Mesenteric fat pad (tissue), 1 donor: ENCODE measurements around the gene PATJ. TPM values are rescaled to one million over a fixed set of nuclear protein-coding genes. Genes with fewer than 3 reads are reported as not detected.

ENCODE experiments used
- DNase-seq: peaks from one replicate; pipeline ENCODE4 v3.0.0-alpha.2; 2020; ENCODE audit warnings: low spot score
- total RNA-seq: library from RNA; stranded (reverse); fragmentation: NEBNext Ultra II Directional; extraction: Animal tissue kit (Norgen Biotek cat#: 25700); gene quantifications from one replicate; pipeline ENCODE4 v1.2.1, GENCODE V29; 2021
- donor health status: DM: yes; HTN: yes; CAD: no.

Gene PATJ
- total RNA-seq, 1 donor from 2014 or later = 11.1 TPM

DNA sequence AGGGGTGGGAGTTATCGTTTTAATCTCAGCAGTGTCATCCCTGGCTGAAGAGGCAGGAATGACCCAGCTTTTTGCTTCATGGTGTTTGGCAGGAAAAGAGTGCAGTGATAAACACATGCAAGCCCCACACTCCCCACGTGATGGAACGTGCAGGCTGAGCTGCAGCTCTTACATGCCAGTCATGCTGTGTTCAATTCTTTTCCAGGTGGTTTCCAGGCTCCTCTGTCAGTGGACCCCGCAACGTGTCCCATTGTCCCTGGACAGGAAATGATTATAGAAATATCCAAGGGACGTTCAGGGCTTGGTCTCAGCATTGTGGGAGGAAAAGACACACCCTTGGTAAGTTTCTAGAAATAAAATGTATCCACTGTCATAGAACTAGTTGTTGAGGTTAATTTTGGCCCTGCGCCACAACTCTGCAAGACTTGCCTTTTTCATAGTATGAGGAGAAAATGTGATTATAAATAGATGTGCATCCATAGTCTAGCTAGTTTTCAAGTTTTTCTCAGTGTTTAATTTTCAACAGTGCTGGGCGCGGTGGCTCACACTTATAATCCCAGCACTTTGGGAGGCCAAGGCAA is 342.1 kb downstream of the PATJ start:
- no peak for DNase-seq

DNA sequence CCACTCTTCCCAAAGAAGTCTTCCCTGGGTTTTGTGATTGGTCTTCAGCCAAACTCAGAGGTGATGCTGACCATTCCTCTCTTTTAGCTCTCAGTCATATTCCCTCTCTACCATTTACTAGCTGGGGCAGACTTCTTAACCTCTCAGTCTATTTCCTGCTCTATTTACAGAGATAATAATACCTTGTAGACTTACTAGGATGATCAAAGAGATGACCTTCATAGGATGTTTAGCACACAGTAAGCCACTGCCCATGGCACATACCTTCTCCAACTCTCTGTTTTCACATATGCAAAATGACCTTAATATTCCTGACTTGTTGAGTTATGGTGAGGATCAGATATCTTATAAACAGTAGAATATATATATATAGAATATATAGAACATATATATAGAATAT is 346.2 kb downstream of the PATJ start:
- DNase-seq = no peak

DNA sequence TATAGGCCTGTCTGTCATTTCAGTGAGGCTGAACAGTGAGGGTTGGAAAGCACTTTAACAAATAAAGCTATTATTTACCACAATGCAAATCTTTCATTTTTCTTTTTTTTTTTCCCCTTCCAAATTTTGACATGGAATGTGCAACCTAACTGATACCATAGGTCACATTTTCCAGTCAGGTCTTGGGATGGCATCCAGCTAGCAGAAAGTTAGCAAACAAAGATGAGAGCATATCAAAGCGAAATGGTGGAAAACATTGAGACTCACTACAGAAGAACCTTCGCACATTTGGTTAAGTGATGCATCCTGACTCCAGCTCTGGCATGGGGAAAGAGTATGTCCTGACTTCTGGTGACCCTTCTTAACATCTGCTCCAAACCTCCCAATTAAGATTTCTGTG is 347.3 kb downstream of the PATJ start:
- DNase-seq = no peak

DNA sequence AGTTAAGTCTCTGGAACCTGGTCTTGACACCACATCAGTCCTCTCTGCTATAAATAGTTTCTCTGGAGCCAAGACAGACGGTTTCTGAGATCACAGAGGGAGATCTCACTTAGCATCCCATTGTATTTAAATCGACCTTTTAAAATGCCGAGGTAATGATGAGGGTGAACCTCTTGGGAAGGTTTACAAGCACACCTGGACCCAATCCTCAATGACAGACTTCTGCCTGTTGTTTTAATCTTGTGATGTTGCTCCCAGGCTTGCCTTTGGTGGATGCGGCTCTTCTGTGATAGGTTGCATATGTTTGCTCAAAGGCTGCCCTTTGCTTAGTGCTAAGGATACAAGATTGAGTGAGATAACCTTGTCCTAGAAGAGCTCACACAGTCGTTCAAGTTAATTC is 347.7 kb downstream of the PATJ start:
- DNase-seq = no peak

DNA sequence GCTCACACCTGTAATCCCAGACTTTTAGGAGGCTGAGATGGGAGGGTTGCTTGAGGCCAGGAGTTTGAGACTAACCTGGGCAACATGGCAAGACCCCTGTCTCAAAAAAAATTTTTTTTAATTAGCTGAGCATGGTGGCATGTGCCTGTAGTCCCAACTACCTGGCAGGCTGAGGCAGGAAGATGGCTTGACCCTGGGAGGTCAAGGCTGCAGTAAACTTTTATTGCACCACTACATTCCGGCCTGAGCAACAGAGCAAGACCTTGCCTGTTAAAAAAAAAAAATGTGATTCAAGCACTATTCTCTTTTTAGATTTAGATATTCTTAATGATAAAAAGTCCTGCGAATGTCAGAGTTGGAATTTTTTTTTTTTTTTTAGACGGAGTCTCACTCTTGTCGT is 349.8 kb downstream of the PATJ start:
- DNase-seq = no peak

DNA sequence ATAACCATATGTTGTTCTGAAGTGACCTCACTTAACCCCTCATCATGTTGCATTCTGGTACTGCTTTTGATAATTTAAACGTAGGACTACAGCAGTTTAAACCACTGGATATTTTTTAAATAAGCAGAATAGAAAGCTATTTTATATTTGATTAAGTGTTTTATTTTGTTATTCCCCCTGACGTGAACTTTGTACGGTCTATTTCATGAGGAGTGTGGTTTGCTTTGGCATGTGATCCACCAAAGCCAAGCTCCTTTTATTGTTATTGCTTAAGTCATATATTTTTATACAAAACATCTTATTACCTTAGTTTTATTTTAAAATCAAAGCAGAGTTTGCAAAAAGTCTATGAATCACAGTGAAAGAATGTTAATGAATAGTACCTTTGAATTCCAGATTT is 351.0 kb downstream of the PATJ start:
- DNase-seq = no peak

DNA sequence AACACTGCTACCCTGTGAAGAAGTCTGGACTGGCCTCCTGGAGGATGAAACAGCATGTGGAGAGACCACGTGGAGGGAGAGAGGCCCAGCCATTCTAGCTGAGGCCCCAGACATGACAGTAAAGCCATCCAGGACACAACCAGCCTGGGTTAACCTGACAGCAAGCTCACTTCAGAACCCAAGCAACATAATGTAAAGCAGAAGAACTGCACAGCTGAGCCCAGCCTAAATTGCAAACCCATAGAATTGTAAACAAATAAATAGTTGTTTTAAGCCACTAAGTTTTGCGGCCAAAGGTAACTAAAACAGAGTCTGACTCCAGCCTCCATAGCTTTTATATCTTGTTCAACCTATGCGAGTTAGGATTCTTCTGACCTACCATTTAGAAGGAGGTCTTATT is 355.2 kb downstream of the PATJ start:
- no peak for DNase-seq

DNA sequence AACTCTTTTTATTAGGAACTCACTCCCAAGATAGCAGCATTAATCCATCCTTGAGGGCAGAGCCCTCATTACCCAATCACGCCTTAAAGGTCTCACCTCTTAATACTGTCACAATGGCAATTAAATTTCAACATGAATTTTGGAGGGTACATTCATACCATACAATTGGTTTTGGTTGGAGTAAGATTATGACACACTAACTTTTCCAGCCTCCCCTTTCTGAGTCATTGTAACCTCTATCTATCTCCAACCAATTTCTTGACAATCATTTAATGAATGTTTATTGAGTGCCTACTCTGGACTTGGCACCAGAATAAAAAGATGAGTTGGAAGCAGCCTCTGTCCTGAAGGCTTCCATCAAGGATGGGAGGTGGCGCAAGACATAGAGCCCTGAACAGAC is 358.2 kb downstream of the PATJ start:
- DNase-seq = no peak

DNA sequence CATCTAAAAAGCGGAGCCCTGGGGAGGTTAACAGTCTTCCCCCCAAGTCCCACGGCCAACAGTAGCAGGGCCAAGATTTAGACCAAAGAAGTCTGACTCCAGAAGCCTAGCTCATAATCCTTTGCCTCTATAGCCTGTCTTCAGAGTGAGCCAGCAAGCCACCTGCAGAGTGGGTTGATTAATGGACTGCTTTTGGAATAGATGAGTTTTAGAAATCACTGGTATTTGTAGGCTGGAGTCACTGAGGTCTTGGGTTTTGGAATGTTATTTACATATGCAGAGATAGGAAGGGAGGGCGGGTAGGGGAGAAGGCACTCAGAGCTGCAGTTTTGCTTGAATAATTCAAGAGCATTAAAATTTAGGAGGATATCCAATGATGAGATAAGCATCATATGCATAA is 361.6 kb downstream of the PATJ start:
- no peak for DNase-seq

DNA sequence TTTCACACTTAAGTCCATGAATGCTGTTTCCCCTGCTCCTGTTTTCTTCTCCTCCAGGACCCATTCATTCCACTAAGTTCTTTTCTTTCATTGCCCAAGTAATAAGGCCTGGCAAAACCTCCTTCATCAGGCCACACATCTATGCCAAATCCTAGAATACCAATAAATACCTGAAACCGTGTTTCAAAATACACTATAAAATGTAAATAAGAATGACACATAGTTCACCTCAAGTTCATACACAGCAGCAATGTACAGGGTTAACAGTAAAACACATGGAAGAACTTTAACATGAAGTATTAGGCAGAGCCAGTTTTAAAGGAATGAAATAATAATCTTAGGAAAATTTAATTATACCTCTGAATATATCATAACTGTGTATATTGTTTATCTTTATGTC is 365.6 kb downstream of the PATJ start:
- DNase-seq = no peak

DNA sequence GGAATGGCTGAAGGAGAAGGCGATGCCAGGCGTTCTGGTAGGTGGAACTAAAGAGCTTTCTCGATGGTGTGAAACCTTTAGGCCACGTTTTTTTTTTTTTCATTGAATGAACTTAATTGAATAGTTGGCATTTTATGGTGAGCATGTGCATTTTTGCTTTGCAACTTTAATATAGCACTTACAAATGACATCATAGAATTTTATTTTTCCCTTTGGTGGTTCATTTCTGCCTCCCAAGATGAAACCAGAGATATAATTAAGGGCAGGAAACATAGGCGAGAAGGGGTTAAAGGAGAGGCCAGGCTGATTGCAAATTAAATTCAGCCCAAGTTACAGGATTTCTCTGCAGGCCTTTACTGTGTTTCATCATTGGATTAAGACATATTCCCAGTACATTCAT is 366.8 kb downstream of the PATJ start:
- no peak for DNase-seq

DNA sequence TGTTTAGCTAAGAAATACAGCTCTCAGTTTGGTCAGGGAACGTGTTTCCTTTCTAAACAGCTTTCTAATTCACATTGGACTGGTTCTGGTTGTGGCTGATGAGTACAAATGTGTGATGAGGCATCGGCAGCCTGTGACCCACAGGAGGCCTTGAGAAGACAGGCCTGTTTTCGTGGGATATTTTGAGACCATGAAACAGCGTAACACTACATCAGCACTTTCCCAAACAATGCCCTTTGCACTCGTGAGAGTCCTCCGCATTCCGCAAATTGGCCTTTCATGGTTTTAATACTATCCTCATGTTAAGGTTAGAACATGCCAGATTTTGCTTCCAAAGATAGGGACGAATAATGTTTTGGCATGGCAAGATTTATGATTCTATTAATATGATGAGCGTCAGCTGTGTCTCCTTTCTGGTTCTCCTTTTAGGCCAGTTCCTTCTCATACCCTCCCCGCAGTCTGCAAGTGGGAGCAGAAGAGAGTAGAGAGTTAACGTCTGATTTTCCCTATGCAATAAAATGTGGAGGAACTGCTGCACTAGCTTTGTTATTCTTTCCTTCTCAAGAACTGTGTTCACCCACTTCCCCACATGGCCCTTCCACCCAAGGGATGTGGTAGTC is 368.0 kb downstream of the PATJ start:
- no peak for DNase-seq

DNA sequence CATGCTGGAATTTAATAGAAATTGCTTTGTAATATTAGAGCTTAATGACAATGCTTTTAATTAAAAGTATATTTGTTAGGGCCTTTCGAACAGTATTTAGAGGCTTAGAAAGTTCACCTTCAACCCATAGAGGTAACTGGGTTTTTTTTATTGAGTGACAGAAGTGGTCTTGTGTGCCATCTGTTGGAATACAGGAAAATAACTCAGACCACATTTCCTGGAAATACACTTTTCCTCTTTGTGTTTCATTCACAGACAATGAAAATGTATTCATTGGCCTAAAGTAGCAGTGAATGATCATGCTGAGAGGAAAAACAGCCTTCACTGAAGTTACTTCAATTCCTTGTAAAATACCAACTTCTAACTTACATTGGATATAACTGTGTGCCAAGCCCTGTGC is 368.8 kb downstream of the PATJ start:
- DNase-seq = no peak

DNA sequence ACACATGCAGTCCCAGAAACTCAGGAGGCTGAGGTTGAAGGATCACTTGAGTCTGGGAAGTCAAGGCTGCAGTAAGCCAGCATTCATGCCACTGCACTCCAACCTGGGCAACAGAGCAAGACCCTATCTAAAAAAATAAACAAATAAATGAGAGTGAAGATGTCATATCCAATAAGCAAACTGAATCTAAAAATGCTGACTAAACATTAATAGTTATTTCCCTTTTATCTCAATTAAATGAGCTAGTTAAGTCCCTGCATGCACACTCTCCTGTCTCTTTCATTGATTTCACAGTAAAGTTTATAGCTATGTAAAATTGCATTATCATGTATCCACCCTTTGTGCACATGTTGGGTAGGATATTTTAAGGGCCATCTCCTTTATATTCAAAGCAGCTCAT is 371.2 kb downstream of the PATJ start:
- DNase-seq = no peak

DNA sequence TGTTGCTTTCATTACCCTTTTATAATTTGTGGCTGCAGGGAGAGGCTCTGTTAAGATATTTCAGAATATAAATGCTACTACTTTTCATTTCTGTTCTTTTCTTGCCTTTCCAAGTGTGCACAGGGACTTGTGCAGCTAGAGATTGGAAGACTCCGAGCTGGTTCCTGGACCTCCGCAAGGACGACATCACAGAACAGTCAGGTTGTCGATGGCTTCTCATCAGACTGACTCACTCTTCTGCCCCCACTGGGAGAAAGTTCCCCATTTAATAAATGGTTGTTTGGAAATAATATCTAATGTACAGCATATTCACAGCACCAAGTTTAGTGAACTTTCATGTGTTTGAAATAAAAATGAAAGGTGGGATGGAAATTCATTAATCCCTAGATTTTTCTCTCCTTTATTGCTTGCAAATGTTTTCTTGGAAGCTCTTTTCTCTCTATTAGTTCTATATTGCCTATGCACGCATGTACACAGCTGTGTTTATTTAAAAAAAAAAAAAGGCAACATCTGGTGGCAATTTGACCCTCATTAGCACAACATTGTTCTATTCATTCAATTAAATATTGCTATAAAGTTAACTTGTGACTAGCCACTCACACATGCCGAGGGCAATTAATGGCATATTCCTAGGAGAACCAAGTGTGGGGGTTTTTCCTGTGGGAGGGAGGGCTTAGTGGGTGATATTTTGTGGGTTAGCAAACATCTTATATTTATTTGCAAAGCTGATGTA is 374.9 kb downstream of the PATJ start:
- no peak for DNase-seq

DNA sequence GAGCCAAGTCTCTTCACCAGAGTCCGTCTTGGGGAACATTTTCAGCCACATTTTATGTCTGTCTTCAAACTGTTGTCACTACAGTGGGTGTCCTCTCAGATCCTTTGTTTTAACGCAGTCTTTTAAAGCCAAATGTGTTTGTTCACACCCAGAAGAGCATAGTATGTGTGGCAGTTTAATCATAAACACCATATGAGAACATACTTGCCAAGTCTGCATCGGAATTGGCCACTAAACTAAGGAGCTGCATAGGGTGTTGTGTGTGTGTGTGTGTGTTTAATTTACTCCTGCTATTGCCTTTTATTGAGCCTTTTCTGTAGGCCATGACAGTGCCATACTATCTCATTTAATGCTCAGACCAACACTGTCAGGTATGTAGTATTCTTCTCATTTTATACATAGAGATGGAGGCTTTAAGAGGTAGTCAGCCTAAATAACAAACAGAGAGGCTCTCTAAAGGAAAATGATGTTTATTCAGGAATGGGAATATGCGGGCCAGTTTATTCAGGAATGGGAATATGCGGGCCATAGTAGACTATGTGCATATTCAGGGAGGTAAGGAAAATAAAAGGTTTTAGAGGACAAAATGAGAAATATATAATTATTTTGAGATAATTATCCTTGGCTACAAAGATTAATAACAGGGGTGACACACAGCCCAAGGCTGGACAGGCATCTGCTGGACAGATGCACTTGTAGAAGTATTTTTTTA is 384.5 kb downstream of the PATJ start:
- DNase-seq = no peak

DNA sequence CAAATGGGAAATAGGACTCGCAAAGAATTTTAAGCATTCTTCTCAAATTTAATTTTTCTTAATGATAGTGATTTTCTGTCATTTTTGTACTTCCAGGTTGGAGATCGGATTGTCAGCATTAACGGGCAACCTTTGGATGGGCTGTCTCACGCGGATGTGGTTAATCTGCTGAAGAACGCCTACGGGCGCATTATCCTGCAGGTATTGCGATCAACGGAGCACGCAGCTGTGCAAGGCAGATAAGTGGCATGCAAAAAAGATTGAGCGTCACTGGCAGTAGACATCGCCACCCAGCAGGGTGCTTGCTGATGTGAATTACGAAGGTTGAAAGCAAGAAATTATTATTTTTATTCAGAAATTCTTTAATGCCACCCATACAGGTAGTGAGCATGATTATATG is 386.5 kb downstream of the PATJ start:
- no peak for DNase-seq

DNA sequence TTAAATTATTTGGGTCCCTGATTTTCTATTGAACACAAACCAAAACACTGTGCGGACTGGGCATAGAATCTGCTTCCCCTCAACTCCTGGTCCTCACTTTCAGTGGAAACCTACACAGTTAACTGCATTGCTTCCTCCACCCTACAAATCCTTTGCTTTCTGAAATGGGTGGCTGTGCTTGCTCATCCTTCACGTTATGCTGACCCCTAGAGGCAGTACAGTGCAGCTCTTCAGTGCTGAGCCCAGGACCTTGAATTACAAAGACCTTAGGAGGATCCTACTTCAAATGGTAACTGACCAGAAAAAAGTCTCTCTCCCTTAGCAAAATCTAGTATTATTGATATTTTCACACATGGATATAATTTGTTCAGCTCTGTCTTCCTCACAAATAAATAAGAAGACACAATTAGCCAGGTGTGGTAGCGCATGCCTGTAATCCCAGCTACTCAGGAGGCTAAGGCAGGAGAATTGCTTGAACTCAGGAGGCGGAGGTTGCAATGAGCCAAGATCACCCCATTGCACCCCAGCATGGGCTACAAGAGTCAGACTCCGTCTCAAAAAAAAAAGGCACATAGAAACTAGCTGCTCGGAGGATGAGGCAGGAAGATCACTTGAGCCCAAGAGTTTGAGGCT is 388.9 kb downstream of the PATJ start:
- no peak for DNase-seq

DNA sequence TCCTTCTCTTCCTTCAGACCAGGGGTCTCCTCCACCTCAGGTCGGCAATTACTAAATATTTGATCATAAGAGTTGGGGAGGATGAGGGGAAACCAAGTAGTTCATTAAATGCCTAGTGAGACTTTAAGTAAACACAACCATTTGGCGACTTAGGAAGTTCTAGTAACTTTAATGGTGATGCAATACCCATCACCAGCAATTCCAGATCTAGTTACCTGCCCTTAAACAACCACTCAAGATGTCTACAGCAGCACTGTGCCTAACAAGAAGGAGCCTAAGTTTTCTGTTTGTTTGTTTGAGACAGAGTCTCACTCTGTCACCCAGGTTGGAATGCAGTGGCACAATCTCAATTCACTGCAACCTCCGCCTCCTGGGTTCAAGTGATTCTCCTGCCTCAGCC is 395.7 kb downstream of the PATJ start:
- no peak for DNase-seq

DNA sequence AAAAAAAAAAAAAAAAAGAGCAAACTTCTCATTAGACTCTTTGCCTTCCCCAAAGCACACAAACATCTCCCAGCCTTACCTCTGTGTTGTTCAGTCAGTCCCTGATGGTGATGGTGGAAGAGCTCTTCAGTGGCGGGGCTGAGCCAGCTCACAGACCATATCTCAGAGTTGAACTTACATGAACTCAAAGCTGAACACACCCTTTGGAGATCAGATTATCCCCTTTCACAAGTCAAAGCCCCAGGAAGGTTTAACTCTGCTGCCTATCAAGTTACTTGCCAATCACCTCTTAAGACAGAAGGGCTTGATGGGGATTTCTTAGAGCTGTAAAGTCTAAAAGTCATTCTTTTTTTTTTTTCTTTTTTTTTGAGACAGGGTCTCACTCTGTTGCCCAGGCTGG is 397.1 kb downstream of the PATJ start:
- no peak for DNase-seq

DNA sequence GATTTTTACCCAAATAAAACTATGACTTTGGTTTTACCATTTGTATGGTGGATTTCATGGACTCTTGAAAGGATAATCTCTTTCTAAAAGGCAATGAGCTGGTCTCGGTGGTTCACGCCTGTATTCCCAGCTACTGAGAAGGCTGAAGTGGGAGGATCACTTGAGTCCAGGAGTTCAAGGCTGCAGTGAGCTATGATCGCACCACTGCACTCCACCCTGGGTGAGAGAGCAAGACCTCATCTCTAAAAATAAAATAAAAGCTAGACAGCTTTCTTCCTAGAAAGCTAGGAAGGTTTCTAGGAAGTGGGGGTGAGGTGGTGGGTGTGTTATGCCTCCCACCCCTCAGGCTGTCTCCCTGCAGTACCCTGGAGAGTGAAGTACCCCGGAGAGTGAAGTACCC is 398.4 kb downstream of the PATJ start:
- no peak for DNase-seq

DNA sequence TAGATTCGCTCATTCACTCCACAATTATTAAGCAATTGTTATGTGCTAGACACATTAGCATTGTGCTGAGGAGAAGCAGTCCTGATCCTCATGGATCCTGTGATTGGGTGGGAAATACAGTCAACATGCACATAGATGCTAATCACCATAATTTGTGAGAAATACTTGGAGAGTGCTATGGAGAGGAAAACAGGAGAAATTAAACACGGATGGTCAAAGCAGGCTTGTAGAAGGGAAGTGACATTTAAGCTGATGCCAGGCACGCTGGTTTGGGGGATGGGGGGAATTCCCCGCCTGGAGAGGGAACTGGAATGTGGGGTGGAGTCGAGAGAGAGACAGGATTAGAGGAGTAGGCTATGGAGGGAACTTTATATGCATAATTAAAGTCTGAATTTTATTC is 400.2 kb downstream of the PATJ start:
- no peak for DNase-seq
